HCT116 (cell line): Measurements from ENCODE around the gene HSPG2. TPM values are rescaled to one million over a fixed set of nuclear protein-coding genes. Genes with fewer than 3 reads are reported as not detected.

Source experiments
- ATAC-seq: fragments of 200-7000 bp; cut with Tn5 transposase; 2 replicates; pipeline ENCODE4 v1.9.1; 2020; ENCODE audit warnings: mild to moderate bottlenecking, moderate library complexity
- BruUV-seq: library from RNA; stranded (reverse); fragments of 400-500 nt; replicated peaks from 2 replicates; lab custom pipeline; 2021; lab: Mats Ljungman, UMichigan
- CTCF ChIA-PET: fragments of 300-600 bp; sonication (Branson Sonifier 250); formaldehyde crosslinking; loops from one replicate; lab custom pipeline; 2021; ENCODE audit warnings: antibody characterized with exemption; lab: Charles Lee
- POLR2A ChIA-PET: fragments of 300-600, 350-600 bp; sonication (Branson Sonifier 250); formaldehyde crosslinking; loops from one replicate; lab custom pipeline; 2021; ENCODE audit warnings: antibody characterized with exemption; lab: Charles Lee
- RAD21 ChIA-PET, 2 experiments: fragments of 300-600 bp; sonication (Branson Sonifier 250); formaldehyde crosslinking; loops; one replicate each; lab custom pipeline; 2023; ENCODE audit warnings: low total read pairs in 2 of 2; ENCODE audit not compliant: uncharacterized antibody in 2 of 2, unreplicated experiment in 2 of 2, low non-redundant PET in 1 of 2; lab: Charles Lee
- DNase-seq: peaks from one replicate; pipeline ENCODE4 v3.0.0-alpha.2; 2010; ENCODE audit warnings: low read depth, low spot score
- H2AFZ ChIP-seq: fragments of 200-600 bp; shearing (Covaris generic), sonication (generic); 2 replicates; pipeline ENCODE4 v1.6.1; 2017; ENCODE audit warnings: low read depth, mixed run types, mixed read lengths, antibody characterized with exemption, low read length; ENCODE audit not compliant: poor library complexity, severe bottlenecking
- H3K27ac ChIP-seq: 2 replicates; pipeline ENCODE4 v1.5.1; 2012; ENCODE audit warnings: low read depth, low read length
- H3K27me3 ChIP-seq: fragments of 200-600 bp; sonication (generic); 2 replicates; pipeline ENCODE4 v1.6.1; 2016; ENCODE audit warnings: mixed run types, low read length, mixed read lengths; ENCODE audit not compliant: insufficient read depth
- H3K36me3 ChIP-seq, 2 experiments: fragments of 200-500 bp in 1 of 2; fragments of 200-600 bp in 1 of 2; sonication (Bioruptor generic) in 1 of 2; sonication (generic) in 1 of 2; 2 replicates each; pipeline versions ENCODE4 v1.5.1 to v1.6.1; 2014 to 2016; ENCODE audit warnings: low read length in 2 of 2, inconsistent platforms in 1 of 2, mixed read lengths in 1 of 2, mixed run types in 1 of 2; ENCODE audit not compliant: insufficient read depth in 2 of 2, control insufficient read depth in 1 of 2
- H3K4me1 ChIP-seq, 2 experiments: fragments of 200-600 bp in 1 of 2; sonication (generic) in 1 of 2; 2 replicates each; pipeline versions ENCODE4 v1.5.1 to v1.6.1; 2012 to 2017; ENCODE audit warnings: low read length in 2 of 2, inconsistent platforms in 1 of 2, mild to moderate bottlenecking in 1 of 2, mixed read lengths in 1 of 2, mixed run types in 1 of 2, moderate library complexity in 1 of 2; ENCODE audit not compliant: insufficient read depth in 2 of 2, control insufficient read depth in 1 of 2
- H3K4me2 ChIP-seq: fragments of 200-600 bp; sonication (generic); 2 replicates; pipeline ENCODE4 v1.6.1; 2017; ENCODE audit warnings: mixed run types, low read length, mixed read lengths
- H3K4me3 ChIP-seq, 2 experiments: fragments of 200-600 bp in 1 of 2; sonication (generic) in 1 of 2; replicated peaks in 1 of 2; 2 replicates each; pipeline ENCODE4 v1.5.1; 2011 to 2016; ENCODE audit warnings: low read length in 2 of 2, control low read depth in 1 of 2, low read depth in 1 of 2, mild to moderate bottlenecking in 1 of 2, mixed read lengths in 1 of 2, mixed run types in 1 of 2
- H3K79me2 ChIP-seq: fragments of 200-600 bp; sonication (generic); 2 replicates; pipeline ENCODE4 v1.6.1; 2017; ENCODE audit warnings: mild to moderate bottlenecking, mixed run types, low read length, moderate library complexity, mixed read lengths; ENCODE audit not compliant: insufficient read depth
- H3K9ac ChIP-seq: fragments of 200-600 bp; sonication (generic); 2 replicates; pipeline ENCODE4 v1.6.1; 2016; ENCODE audit warnings: low read length, mixed read lengths
- H3K9me2 ChIP-seq: fragments of 200-600 bp; sonication (generic), shearing (Covaris generic); 2 replicates; pipeline ENCODE4 v1.6.1; 2017; ENCODE audit warnings: mixed run types, mild to moderate bottlenecking, moderate library complexity; ENCODE audit not compliant: insufficient read depth
- H3K9me3 ChIP-seq, 2 experiments: fragments of 200-500 bp in 1 of 2; fragments of 200-600 bp in 1 of 2; sonication (Bioruptor generic) in 1 of 2; sonication (generic) in 1 of 2; 2 replicates each; pipeline ENCODE4 v1.6.1; 2014 to 2017; ENCODE audit warnings: low read length in 2 of 2, mixed read lengths in 2 of 2, inconsistent platforms in 1 of 2, low read depth in 1 of 2, mild to moderate bottlenecking in 1 of 2, mixed run types in 1 of 2, moderate library complexity in 1 of 2; ENCODE audit not compliant: control insufficient read depth in 1 of 2, insufficient read depth in 1 of 2
- H4K20me1 ChIP-seq: fragments of 200-600 bp; sonication (generic), shearing (Covaris generic); 2 replicates; pipeline ENCODE4 v1.6.1; 2017; ENCODE audit warnings: mixed run types, mild to moderate bottlenecking, moderate library complexity; ENCODE audit not compliant: insufficient read depth
- CBX3 ChIP-seq: IDR thresholded peaks from 2 replicates; pipeline ENCODE4 v1.6.1; 2012; ENCODE audit warnings: low read depth
- CEBPB ChIP-seq: IDR thresholded peaks from 2 replicates; pipeline ENCODE4 v1.6.1; 2012; ENCODE audit warnings: low read depth
- ELF1 ChIP-seq: IDR thresholded peaks from 2 replicates; pipeline ENCODE4 v1.6.1; 2012; ENCODE audit warnings: low read depth, borderline replicate concordance
- EZH2 ChIP-seq: fragments of 200-600 bp; sonication (generic); IDR thresholded peaks from 2 replicates; pipeline ENCODE4 v1.6.1; 2017; ENCODE audit warnings: antibody characterized with exemption, mixed run types
- JUND ChIP-seq: IDR thresholded peaks from 2 replicates; pipeline ENCODE4 v1.6.1; 2012
- POLR2AphosphoS5 ChIP-seq: IDR thresholded peaks from 2 replicates; pipeline ENCODE4 v1.6.1; 2011; ENCODE audit warnings: mild to moderate bottlenecking, low read depth, low read length, moderate library complexity
- SIN3A ChIP-seq: IDR thresholded peaks from 2 replicates; pipeline ENCODE4 v1.6.1; 2012; ENCODE audit warnings: low read depth
- SRF ChIP-seq: IDR thresholded peaks from 2 replicates; pipeline ENCODE4 v1.6.1; 2012; ENCODE audit warnings: low read depth
- ZNF274 ChIP-seq: fragments of 200-500 bp; sonication (Bioruptor generic); IDR thresholded peaks from 2 replicates; pipeline ENCODE4 v1.6.1; 2014; ENCODE audit warnings: mild to moderate bottlenecking, low read depth, low read length, inconsistent platforms
- intact Hi-C: fragments of 100-400 bp; cut with micrococcal nuclease; formaldehyde crosslinking; loops from 2 replicates; pipeline ENCODE4 v1.10.0; 2022
- total RNA-seq: library from RNA; stranded (reverse); gene quantifications from one replicate; pipeline ENCODE4 v1.2.1, GENCODE V29; 2021; ENCODE audit not compliant: unreplicated experiment
- TF ChIP-seq, protein P1 (sequence below): IDR thresholded peaks from 2 replicates; pipeline ENCODE4 v1.6.1; 2012

Gene HSPG2
- total RNA-seq, 1 experiment from 2014 or later, result 55.7 TPM

GRCh38 chr1:21857142-21857839 lies 79.8 kb downstream of the HSPG2 start:
- TF ChIP-seq POLR2AphosphoS5 (no peak), JUND (no peak), CBX3 (no peak), CEBPB (no peak), SRF (no peak), EZH2 (no peak), ELF1 (no peak), SIN3A (no peak), ZNF274 (no peak)
- TF ChIP-seq, protein P1, sequence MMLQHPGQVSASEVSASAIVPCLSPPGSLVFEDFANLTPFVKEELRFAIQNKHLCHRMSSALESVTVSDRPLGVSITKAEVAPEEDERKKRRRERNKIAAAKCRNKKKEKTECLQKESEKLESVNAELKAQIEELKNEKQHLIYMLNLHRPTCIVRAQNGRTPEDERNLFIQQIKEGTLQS, result no peak
- ChIA-PET RAD21 (no interaction called here), POLR2A (no interaction called here), CTCF (no interaction called here)
- Histone ChIP-seq H3K27ac (no peak overlapping the region), H3K36me3 (peaks cover 0 to 4% of the 10 kb centered on the region in 2 experiments; a peak in 1 of 4 replicates), H3K4me3 (no peak overlapping the region), H2AFZ (no peak overlapping the region), H3K27me3 (no peaks in the 10 kb centered on the region), H3K4me1 (peaks cover 5 to 9% of the 10 kb centered on the region in 2 experiments), H3K9me2 (no peaks in the 10 kb centered on the region), H3K9ac (no peak overlapping the region), H4K20me1 (no peaks in the 10 kb centered on the region), H3K79me2 (no peaks in the 10 kb centered on the region), H3K9me3 (no peaks in the 10 kb centered on the region), H3K4me2 (no peak overlapping the region)
- intact Hi-C loops, result no loop called here
- no peak for ATAC-seq
- DNase-seq, result no peak
- BruUV-seq, result no TSS peak
